NCI-H748 treated with DMSO at 0.1 percent for 48 hours (cell line): Measurements from ENCODE around the gene RAB8A.
A peak's percentile ranks its signal among the peaks of the same experiment; 100 is the strongest.

ENCODE experiments used
- DNase-seq: peaks from one replicate; lab custom pipeline; 2025; lab: John Stamatoyannopoulos, UW

Gene RAB8A

GRCh38 chr19:16111160-16111908 is at the start of gene RAB8A:
Gene RAB8A (plus strand): TSS chr19:16111889. CDS start chr19:16111902, 13 bp downstream.
- DNase-seq, result peak; percentile 90

GRCh38 chr19:16061943-16062342 is 49.7 kb upstream of the RAB8A start:
- no peak for DNase-seq

- DNase-seq, result peak; percentile 5
Observed at GRCh38 chr19:16062789-16063188, 48.9 kb upstream of the RAB8A start.

- no peak for DNase-seq
Observed at GRCh38 chr19:16064209-16064889, 47.3 kb upstream of the RAB8A start.

GRCh38 chr19:16066611-16067104 is 45.0 kb upstream of the RAB8A start:
- DNase-seq, result no peak

GRCh38 chr19:16067205-16067938 is 44.3 kb upstream of the RAB8A start:
- DNase-seq, result no peak

GRCh38 chr19:16068696-16069259 is 42.9 kb upstream of the RAB8A start:
- DNase-seq, result no peak

- DNase-seq, result no peak
Observed at GRCh38 chr19:16069813-16070365, 41.8 kb upstream of the RAB8A start.

GRCh38 chr19:16070366-16070990 is 41.2 kb upstream of the RAB8A start:
- DNase-seq, result no peak

- DNase-seq, result no peak
Observed at GRCh38 chr19:16071072-16071691, 40.5 kb upstream of the RAB8A start.

GRCh38 chr19:16073481-16073880 is 38.2 kb upstream of the RAB8A start:
- DNase-seq, result no peak

- no peak for DNase-seq
Observed at GRCh38 chr19:16073988-16074387, 37.7 kb upstream of the RAB8A start.

GRCh38 chr19:16074488-16075365 is 37.0 kb upstream of the RAB8A start:
- no peak for DNase-seq

- no peak for DNase-seq
Observed at GRCh38 chr19:16075430-16076153, 36.1 kb upstream of the RAB8A start.

GRCh38 chr19:16076154-16076957 is 35.3 kb upstream of the RAB8A start, which contains the start of gene TPM4:
Gene TPM4 (plus strand): TSS chr19:16076495. CDS start chr19:16076566, 71 bp downstream.
- peak; percentile 41 for DNase-seq

- no peak for DNase-seq
Observed at GRCh38 chr19:16076958-16077611, 34.6 kb upstream of the RAB8A start.

- no peak for DNase-seq
Observed at GRCh38 chr19:16077984-16078758, 33.5 kb upstream of the RAB8A start.
